Measurements from ENCODE around the gene CDK14.

DNA sequence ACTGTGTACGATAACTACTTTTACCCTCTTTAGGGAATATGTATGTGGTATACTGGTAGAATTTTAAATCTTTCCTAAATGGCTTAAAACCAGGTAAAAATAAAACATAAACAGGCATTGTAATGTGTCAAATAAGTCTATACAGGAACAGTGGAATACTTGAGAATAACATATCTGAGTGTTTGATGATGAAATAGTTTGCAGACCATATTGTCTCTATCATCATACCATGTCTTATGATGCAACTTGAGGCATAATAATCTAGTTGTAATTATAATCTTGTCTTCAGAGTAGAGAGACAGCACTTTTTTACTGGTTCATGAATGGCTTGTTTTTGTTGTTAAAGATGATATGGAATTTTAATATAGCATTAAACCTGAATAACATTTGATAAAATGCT lies 293.5 kb downstream of the CDK14 start:
- no peak for TF ChIP-seq POLR2AphosphoS5 (IDR thresholded peaks at IDR 0.05)
- no peak for TF ChIP-seq TAF1 (IDR thresholded peaks at IDR 0.05; ENCODE audit: low read depth)
- TF ChIP-seq CTCF (IDR thresholded peaks at IDR 0.05; ENCODE audit: poor library complexity, severe bottlenecking) = no peak
- TF ChIP-seq EZH2 (IDR thresholded peaks at IDR 0.05; ENCODE audit: borderline replicate concordance, insufficient read depth, low read length, poor library complexity, severe bottlenecking) = no peak
- TF ChIP-seq, protein P1, sequence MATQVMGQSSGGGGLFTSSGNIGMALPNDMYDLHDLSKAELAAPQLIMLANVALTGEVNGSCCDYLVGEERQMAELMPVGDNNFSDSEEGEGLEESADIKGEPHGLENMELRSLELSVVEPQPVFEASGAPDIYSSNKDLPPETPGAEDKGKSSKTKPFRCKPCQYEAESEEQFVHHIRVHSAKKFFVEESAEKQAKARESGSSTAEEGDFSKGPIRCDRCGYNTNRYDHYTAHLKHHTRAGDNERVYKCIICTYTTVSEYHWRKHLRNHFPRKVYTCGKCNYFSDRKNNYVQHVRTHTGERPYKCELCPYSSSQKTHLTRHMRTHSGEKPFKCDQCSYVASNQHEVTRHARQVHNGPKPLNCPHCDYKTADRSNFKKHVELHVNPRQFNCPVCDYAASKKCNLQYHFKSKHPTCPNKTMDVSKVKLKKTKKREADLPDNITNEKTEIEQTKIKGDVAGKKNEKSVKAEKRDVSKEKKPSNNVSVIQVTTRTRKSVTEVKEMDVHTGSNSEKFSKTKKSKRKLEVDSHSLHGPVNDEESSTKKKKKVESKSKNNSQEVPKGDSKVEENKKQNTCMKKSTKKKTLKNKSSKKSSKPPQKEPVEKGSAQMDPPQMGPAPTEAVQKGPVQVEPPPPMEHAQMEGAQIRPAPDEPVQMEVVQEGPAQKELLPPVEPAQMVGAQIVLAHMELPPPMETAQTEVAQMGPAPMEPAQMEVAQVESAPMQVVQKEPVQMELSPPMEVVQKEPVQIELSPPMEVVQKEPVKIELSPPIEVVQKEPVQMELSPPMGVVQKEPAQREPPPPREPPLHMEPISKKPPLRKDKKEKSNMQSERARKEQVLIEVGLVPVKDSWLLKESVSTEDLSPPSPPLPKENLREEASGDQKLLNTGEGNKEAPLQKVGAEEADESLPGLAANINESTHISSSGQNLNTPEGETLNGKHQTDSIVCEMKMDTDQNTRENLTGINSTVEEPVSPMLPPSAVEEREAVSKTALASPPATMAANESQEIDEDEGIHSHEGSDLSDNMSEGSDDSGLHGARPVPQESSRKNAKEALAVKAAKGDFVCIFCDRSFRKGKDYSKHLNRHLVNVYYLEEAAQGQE (IDR thresholded peaks at IDR 0.05; ENCODE audit: borderline replicate concordance) = no peak
- no peak for TF ChIP-seq MXI1 (conservative IDR thresholded peaks at IDR 0.05; ENCODE audit: poor library complexity, severe bottlenecking)
- TF ChIP-seq EP300 (conservative IDR thresholded peaks at IDR 0.05; ENCODE audit: poor library complexity, severe bottlenecking) = no peak
- no peak for TF ChIP-seq RAD21 (conservative IDR thresholded peaks at IDR 0.05)
